Nephron (organoid): ENCODE data around the gene HSD17B2.

ENCODE experiments used
- H3K27ac Mint-ChIP-seq, 3 experiments: 2 replicates each; pipeline ENCODE4 v1.8.0; 2020; ENCODE audit warnings: mixed read lengths in 3 of 3, mild to moderate bottlenecking in 2 of 3, moderate library complexity in 1 of 3
- H3K27me3 Mint-ChIP-seq: 2 replicates; pipeline ENCODE4 v1.8.0; 2021; ENCODE audit warnings: low read depth, mild to moderate bottlenecking, moderate library complexity, mixed read lengths
- H3K36me3 Mint-ChIP-seq: 2 replicates; pipeline ENCODE4 v1.8.0; 2020; ENCODE audit warnings: low read depth, mixed read lengths
- H3K4me1 Mint-ChIP-seq: 2 replicates; pipeline ENCODE4 v1.8.0; 2020; ENCODE audit warnings: mixed read lengths
- H3K4me3 Mint-ChIP-seq, 3 experiments: 2 replicates each; pipeline ENCODE4 v1.8.0; 2020; ENCODE audit warnings: mild to moderate bottlenecking in 3 of 3, mixed read lengths in 3 of 3, moderate library complexity in 2 of 3
- H3K9me3 Mint-ChIP-seq: 2 replicates; pipeline ENCODE4 v1.8.0; 2020; ENCODE audit warnings: mixed read lengths
- CTCF ChIP-seq, 3 experiments: fragments of 200-600 bp; sonication (generic); IDR thresholded peaks; one replicate each; pipeline ENCODE4 v1.5.0; 2021; ENCODE audit warnings: antibody characterized with exemption in 3 of 3; ENCODE audit not compliant: unreplicated experiment in 3 of 3

The HSD17B2 gene

DNA sequence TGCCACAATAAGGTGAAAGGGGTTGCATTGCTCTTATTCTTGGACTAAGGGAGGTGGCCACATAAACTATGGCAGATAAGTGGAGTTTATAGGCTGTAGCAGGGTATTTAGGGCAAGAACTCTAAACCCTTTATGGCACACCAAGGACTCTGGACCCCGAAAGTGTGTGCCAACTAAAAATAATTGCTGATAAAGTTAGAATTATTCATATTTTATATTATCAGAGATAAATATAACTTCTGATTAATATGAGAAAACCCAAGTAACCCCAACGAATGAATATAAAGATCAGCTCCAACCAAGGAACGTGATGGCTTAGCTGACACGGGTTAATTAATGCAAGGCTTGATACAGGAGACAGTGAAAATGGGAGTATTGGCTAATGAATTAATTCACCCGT, 15.0 kb upstream of the HSD17B2 start:
- H3K27me3 Mint-ChIP-seq = peaks cover 10% of the 10 kb centered on the region

DNA sequence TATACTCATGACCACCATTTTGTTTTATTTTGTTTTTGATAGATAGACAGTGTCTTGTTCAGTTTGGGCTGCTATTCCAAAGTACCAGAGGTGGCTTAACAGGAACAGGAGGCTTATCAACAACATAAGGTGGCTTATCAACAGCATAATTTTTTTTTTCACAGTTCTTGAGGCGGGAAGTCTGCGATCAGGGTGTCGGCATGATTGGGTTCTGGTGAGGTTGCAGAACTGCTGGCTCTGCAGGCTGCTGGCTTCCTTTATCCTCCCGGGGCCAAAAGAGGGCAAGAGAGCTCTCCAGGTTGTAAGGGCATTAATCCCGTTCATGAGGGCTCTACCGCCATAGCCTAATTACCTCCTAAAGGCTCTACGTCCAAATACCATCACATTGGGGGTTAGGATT, 11.8 kb upstream of the HSD17B2 start:
- Mint-ChIP-seq H3K4me1 (no peaks in the 10 kb centered on the region), H3K27me3 (peaks cover 10% of the 10 kb centered on the region), H3K36me3 (no peaks in the 10 kb centered on the region), H3K27ac (no peak overlapping the region), H3K4me3 (no peak overlapping the region), H3K9me3 (peaks cover 13% of the 10 kb centered on the region)
- TF ChIP-seq CTCF (IDR thresholded peaks at IDR 0.05; ENCODE audit: unreplicated experiment in 3 of 3) = no peak

More for the DNA sequence above, 15.0 kb upstream of the HSD17B2 start:
- TF ChIP-seq CTCF (IDR thresholded peaks at IDR 0.05; ENCODE audit: unreplicated experiment in 3 of 3) = no peak
- H3K27ac Mint-ChIP-seq = no peak overlapping the region
- no peaks in the 10 kb centered on the region for H3K36me3 Mint-ChIP-seq
- H3K4me1 Mint-ChIP-seq = no peaks in the 10 kb centered on the region
- peaks cover 20% of the 10 kb centered on the region for H3K9me3 Mint-ChIP-seq
- H3K4me3 Mint-ChIP-seq = no peak overlapping the region

- H3K4me3 Mint-ChIP-seq = no peak overlapping the region
- no peaks in the 10 kb centered on the region for H3K4me1 Mint-ChIP-seq
- H3K27ac Mint-ChIP-seq = no peak overlapping the region
- no peaks in the 10 kb centered on the region for H3K36me3 Mint-ChIP-seq
- no peak for TF ChIP-seq CTCF (IDR thresholded peaks at IDR 0.05; ENCODE audit: unreplicated experiment in 3 of 3)
- H3K9me3 Mint-ChIP-seq = peaks cover 13% of the 10 kb centered on the region
- peaks cover 10% of the 10 kb centered on the region for H3K27me3 Mint-ChIP-seq
Measured at GRCh38 chr16:82024316-82024715, 10.7 kb upstream of the HSD17B2 start.

DNA sequence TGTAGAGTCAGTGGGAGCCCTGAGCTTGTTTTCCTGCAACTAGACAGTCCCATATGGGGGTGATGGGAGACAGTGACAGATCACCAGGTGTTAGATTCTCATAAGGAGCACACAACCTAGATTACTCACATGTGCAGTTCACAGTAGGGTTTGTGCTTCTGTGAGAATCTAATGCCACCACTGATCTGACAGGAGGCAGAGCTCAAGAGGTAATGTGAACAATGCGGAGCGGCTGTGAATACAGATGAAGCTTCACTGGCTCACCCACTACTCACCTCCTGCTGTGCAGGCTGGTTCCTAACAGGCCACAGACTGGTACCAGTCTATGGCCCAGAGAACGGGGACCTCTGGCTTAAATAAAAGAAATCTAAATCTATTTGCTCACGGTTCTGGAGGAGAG, 10.2 kb upstream of the HSD17B2 start:
- peaks cover 6% of the 10 kb centered on the region for H3K27me3 Mint-ChIP-seq
- no peaks in the 10 kb centered on the region for H3K4me1 Mint-ChIP-seq
- H3K36me3 Mint-ChIP-seq = no peaks in the 10 kb centered on the region
- H3K27ac Mint-ChIP-seq = no peak overlapping the region
- no peak overlapping the region for H3K4me3 Mint-ChIP-seq
- peaks cover 13% of the 10 kb centered on the region for H3K9me3 Mint-ChIP-seq
- no peak for TF ChIP-seq CTCF (IDR thresholded peaks at IDR 0.05; ENCODE audit: unreplicated experiment in 3 of 3)

DNA sequence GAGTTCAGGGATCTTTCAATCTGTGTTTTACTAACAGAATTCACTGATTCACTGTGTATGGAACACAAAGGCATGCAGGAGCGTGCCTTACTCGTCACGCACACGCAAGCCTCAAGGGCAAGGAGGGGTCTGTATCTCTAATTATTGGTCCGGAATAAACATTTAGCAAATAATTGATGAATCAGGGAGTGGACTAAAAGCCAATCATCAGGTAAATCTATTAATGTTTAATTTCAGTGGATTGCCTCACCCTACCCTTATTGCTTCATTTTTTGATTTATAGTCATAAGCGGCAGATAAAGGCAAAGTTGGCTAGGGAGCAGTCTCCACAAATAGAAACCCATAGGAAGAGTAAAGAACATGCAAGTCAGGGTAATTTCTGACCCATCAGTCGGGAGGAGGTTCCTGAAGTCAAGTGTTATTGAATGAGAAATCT, 7.4 kb upstream of the HSD17B2 start:
- TF ChIP-seq CTCF (IDR thresholded peaks at IDR 0.05; ENCODE audit: unreplicated experiment in 3 of 3) = no peak
- Mint-ChIP-seq H3K4me3 (no peak overlapping the region), H3K36me3 (no peaks in the 10 kb centered on the region), H3K27me3 (peaks cover 5% of the 10 kb centered on the region), H3K27ac (no peak overlapping the region), H3K4me1 (no peaks in the 10 kb centered on the region), H3K9me3 (peaks cover 13% of the 10 kb centered on the region)
